NCI-H2029 treated with DMSO at 0.1 percent for 48 hours (cell line): Measurements from ENCODE around the gene BAG5.

Experiments
- DNase-seq: peaks from one replicate; lab custom pipeline; 2025; lab: John Stamatoyannopoulos, UW

Gene BAG5

DNA sequence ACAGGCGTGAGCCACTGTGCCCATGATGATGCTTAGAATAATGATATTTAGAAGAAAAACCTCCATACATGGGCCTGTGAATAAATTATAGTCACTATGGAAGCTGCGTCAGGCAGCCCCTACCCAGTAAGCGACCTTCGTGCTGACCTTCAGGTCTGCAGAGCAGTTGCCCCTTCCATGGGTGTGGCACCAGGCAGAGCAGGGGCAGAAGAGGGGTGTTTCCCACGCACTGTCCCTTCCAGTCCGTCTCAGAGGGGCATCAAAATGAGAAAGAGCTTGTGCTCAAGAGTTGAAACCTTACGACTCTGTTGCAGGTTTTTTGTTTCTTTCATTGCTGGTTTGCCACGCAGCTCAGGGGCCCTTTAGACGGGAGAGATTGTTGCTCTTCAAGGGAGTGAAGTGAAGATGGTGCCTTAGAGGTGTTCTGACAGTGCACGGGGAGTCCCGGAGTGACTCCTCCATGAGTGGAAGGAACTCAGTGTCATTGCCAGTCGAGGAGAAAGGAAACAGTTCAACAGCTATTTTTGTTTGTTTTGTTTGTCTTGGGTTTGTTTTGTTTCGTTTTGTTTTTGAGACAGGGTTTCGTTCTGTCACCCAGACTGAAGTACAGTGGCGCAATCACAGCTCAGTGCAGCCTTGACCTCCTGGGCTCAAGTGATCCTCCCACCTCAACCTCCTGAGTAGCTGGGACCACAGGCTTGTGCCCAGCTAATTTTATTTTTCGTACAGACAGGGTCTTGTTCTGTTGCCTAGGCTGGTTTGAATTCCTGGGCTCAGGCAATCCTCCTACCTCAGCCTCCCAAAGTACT, 53.7 kb downstream of the BAG5 start:
- no peak for DNase-seq

GRCh38 chr14:103507751-103508150, 54.7 kb downstream of the BAG5 start:
- DNase-seq = no peak
